ENCODE data around the gene RAMP1.

GRCh38 chr2:237830522-237830921, 28.9 kb upstream of the RAMP1 start:
- no peak for TF ChIP-seq CHD1 (IDR thresholded peaks at IDR 0.05; ENCODE audit: low read depth, low read length)
- no peak for TF ChIP-seq USF2 (IDR thresholded peaks at IDR 0.05; ENCODE audit: low read depth, low read length)
- TF ChIP-seq, protein P1, sequence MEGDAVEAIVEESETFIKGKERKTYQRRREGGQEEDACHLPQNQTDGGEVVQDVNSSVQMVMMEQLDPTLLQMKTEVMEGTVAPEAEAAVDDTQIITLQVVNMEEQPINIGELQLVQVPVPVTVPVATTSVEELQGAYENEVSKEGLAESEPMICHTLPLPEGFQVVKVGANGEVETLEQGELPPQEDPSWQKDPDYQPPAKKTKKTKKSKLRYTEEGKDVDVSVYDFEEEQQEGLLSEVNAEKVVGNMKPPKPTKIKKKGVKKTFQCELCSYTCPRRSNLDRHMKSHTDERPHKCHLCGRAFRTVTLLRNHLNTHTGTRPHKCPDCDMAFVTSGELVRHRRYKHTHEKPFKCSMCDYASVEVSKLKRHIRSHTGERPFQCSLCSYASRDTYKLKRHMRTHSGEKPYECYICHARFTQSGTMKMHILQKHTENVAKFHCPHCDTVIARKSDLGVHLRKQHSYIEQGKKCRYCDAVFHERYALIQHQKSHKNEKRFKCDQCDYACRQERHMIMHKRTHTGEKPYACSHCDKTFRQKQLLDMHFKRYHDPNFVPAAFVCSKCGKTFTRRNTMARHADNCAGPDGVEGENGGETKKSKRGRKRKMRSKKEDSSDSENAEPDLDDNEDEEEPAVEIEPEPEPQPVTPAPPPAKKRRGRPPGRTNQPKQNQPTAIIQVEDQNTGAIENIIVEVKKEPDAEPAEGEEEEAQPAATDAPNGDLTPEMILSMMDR (conservative IDR thresholded peaks at IDR 0.05; ENCODE audit: low read depth, low read length): no peak
- no peak for TF ChIP-seq RAD21 (IDR thresholded peaks at IDR 0.05; ENCODE audit: low read length)
- no peak for TF ChIP-seq POLR2A (IDR thresholded peaks at IDR 0.05; ENCODE audit: low read depth, low read length)
- no peak for TF ChIP-seq ELK1 (IDR thresholded peaks at IDR 0.05; ENCODE audit: borderline replicate concordance, low read depth, low read length)
- TF ChIP-seq BHLHE40 (IDR thresholded peaks at IDR 0.05; ENCODE audit: low read depth, low read length): no peak
- no peak for TF ChIP-seq RFX5 (IDR thresholded peaks at IDR 0.05; ENCODE audit: low read depth, low read length)
- TF ChIP-seq NFE2L2 (IDR thresholded peaks at IDR 0.05; ENCODE audit: low read depth, low read length): no peak
- no peak for TF ChIP-seq MAZ (IDR thresholded peaks at IDR 0.05; ENCODE audit: borderline replicate concordance, low read depth, low read length)
